ENCODE measurements around the gene CPT1B. TPM values are rescaled to one million over a fixed set of nuclear protein-coding genes. Genes with fewer than 3 reads are reported as not detected.

CPT1B gene
- total and polyA plus RNA-seq, 10 of the 15 experiments (the other 5 are each of a cell fraction or from before 2014, with no cell fraction given): 3.5 to 54.0 (median 21.7) TPM

DNA sequence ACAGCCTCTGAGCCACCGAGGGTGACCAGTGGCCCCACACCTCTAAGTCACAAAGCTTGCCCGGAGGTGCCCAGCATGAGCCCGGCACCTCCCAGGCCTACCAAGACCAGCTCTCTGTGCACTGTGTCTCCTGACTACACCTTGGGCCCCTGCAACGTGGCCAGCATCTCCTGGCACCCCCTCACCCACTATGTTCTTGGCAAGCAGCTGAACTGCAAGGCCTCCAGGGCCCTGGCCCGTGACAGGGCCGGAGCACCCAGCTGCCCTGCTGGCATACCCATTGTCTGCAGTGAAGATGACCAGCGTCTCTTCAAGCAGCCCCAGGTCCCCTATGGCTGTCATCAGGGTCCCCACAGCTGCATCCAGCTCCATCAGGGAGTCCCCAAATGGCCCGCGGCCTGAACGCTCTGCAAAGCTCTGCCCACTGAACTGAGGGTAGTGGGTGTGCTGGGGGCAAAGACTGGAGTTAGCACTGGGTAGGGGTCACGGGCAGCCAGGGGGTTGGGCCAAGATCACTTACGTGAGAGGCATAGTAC is 48.2 kb upstream of the CPT1B start (continued):
- TF ChIP-seq TCF7 (IDR thresholded peaks at IDR 0.05; ENCODE audit: borderline replicate concordance) (no peak), NFYA (IDR thresholded peaks at IDR 0.05; ENCODE audit: borderline replicate concordance, low read depth, low read length) (no peak), IRF4 (IDR thresholded peaks at IDR 0.05; ENCODE audit: low read depth, low read length) (no peak), HCFC1 (IDR thresholded peaks at IDR 0.05; ENCODE audit: low read length) (no peak)

DNA sequence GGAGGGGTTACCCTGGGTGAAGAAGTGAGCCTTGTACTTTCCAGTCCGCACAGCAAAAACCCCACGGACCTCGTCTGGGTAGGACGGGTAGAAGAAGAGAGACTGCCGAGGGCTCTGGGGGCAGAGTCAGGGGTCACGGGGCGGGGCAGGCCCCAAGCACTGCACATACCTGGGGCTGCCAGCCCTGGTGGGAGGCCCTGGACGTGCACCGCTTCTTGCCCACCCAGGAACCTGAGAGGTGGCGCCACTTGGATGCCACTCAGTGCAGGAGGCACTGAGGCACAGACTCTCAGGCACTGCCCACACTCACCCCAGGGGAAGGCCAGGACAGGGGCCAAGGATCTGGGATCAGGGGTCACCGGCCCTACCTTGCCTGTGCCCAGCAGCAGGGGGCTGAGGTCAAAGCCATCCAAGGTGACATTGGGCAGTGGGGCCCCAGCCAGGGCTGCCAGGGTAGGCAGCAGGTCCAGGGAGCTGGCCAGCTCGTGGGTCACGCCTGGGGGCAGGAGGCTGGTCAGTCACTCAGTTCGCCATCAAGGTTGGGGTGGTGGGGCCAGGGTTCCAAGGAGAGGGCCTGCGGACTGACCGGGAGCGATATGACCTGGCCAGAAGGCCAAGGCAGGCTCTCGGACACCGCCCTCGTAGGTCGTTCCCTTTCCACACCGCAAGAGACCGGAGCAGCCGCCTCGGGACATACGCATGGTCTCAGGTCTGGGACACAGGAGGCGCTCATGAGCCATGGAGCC is 47.5 kb upstream of the CPT1B start:
- POLR2A ChIA-PET: no interaction called here
- no peak overlapping the region for H3K4me2 ChIP-seq (ENCODE audit: control insufficient read depth, insufficient read depth)
- no peaks in the 10 kb centered on the region for H3K27me3 ChIP-seq (replicated peaks in 1 of 2; ENCODE audit: control insufficient read depth in 2 of 2, insufficient read depth in 2 of 2, low read length in 1 of 2)
- intact Hi-C loops (cut with micrococcal nuclease; ENCODE audit: unreplicated experiment) (no loop called here), in situ Hi-C loops (cut with MboI) (no loop called here)
- no peak for DNase-seq (ENCODE audit: low read depth, low spot score)
- peaks cover 26% of the 10 kb centered on the region for H3K4me1 ChIP-seq (ENCODE audit: control insufficient read depth, insufficient read depth, low read length)
- FAIRE-seq: no peak
- CTCF ChIA-PET: no interaction called here
- ATAC-seq: no peak
- no peaks in the 10 kb centered on the region; a peak in 2 of 4 replicates for H3K36me3 ChIP-seq (ENCODE audit: control insufficient read depth in 2 of 2, insufficient read depth in 2 of 2, low read length in 1 of 2)
- TF ChIP-seq, protein P1, sequence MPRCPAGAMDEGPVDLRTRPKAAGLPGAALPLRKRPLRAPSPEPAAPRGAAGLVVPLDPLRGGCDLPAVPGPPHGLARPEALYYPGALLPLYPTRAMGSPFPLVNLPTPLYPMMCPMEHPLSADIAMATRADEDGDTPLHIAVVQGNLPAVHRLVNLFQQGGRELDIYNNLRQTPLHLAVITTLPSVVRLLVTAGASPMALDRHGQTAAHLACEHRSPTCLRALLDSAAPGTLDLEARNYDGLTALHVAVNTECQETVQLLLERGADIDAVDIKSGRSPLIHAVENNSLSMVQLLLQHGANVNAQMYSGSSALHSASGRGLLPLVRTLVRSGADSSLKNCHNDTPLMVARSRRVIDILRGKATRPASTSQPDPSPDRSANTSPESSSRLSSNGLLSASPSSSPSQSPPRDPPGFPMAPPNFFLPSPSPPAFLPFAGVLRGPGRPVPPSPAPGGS (IDR thresholded peaks at IDR 0.05; ENCODE audit: borderline replicate concordance, insufficient read depth, low read depth, low read length, poor library complexity, severe bottlenecking): no peak
- no peak for TF ChIP-seq MEF2B (IDR thresholded peaks at IDR 0.05; ENCODE audit: partially characterized antibody, poor library complexity, severe bottlenecking)
- no peak for TF ChIP-seq CBX3 (IDR thresholded peaks at IDR 0.05; ENCODE audit: borderline replicate concordance, low read depth)
- RAD21 ChIA-PET (ENCODE audit: unreplicated experiment): interaction anchor here (0.8 kb wide), 1 partner anchor 118 kb away, joined by 3 read pairs; the partner anchor contains the start of genes LMF2 and NCAPH2
- 83% methylated on average over 19 of the region's 27 CpGs for WGBS (ENCODE audit: insufficient coverage, insufficient replicate concordance, low lambda C conversion rate, missing lambda C conversion rate)
- SMC1A ChIA-PET (ENCODE audit: uncharacterized antibody, unreplicated experiment): interaction anchor here (0.6 kb wide), 1 partner anchor 60 kb away, joined by 3 read pairs; no protein-coding TSS in a partner anchor
- H4K20me1 ChIP-seq (ENCODE audit: control insufficient read depth, insufficient read depth): no peaks in the 10 kb centered on the region
- H3K4me3 ChIP-seq: no peak overlapping the region
- no peak overlapping the region for H3K9ac ChIP-seq (ENCODE audit: control insufficient read depth, insufficient read depth, low read length)
- H3K9me3 ChIP-seq (replicated peaks; ENCODE audit: control insufficient read depth, insufficient read depth, low read length): no peaks in the 10 kb centered on the region
- H2AFZ ChIP-seq (ENCODE audit: control insufficient read depth, low read depth, low read length): no peak overlapping the region
- BruUV-seq (replicated peaks): no TSS peak
- H3K27ac ChIP-seq (ENCODE audit: control insufficient read depth, insufficient read depth): no peak overlapping the region
- H3K79me2 ChIP-seq (ENCODE audit: control insufficient read depth, insufficient read depth, low read length): peaks cover 11% of the 10 kb centered on the region
